ENCODE measurements around the gene FOXL2NB.

Gene FOXL2NB

GRCh38 chr3:138946663-138947494 lies at the start of gene FOXL2NB, which contains the start of gene FOXL2:
FOXL2NB (plus strand) TSS chr3:138947217; CDS start chr3:138947365, 148 bp downstream.
FOXL2 (minus strand) TSS chr3:138947137; CDS start chr3:138946722, 415 bp downstream.
- peak; percentile 55 for DNase-seq (ENCODE audit: low read depth)
- TF ChIP-seq POLR2A (IDR thresholded peaks at IDR 0.05; ENCODE audit: extremely low read depth, insufficient read length) (no peak), MYC (IDR thresholded peaks at IDR 0.05; ENCODE audit: low read depth, low read length) (no peak), MAX (IDR thresholded peaks at IDR 0.05; ENCODE audit: low read depth, low read length) (no peak)
- no peak within 1 kb of the TSS for H3K4me3 ChIP-seq (ENCODE audit: low read depth, low read length)

- H3K4me3 ChIP-seq (ENCODE audit: low read depth, low read length): no peak overlapping the region
- TF ChIP-seq MYC (IDR thresholded peaks at IDR 0.05; ENCODE audit: low read depth, low read length) (no peak), MAX (IDR thresholded peaks at IDR 0.05; ENCODE audit: low read depth, low read length) (no peak)
- TF ChIP-seq, protein P1, sequence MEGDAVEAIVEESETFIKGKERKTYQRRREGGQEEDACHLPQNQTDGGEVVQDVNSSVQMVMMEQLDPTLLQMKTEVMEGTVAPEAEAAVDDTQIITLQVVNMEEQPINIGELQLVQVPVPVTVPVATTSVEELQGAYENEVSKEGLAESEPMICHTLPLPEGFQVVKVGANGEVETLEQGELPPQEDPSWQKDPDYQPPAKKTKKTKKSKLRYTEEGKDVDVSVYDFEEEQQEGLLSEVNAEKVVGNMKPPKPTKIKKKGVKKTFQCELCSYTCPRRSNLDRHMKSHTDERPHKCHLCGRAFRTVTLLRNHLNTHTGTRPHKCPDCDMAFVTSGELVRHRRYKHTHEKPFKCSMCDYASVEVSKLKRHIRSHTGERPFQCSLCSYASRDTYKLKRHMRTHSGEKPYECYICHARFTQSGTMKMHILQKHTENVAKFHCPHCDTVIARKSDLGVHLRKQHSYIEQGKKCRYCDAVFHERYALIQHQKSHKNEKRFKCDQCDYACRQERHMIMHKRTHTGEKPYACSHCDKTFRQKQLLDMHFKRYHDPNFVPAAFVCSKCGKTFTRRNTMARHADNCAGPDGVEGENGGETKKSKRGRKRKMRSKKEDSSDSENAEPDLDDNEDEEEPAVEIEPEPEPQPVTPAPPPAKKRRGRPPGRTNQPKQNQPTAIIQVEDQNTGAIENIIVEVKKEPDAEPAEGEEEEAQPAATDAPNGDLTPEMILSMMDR (IDR thresholded peaks at IDR 0.05; ENCODE audit: low read depth, low read length): no peak
- no peak for DNase-seq (ENCODE audit: low read depth)
These were observed 48.7 kb upstream of the FOXL2NB start for GRCh38 chr3:138898301-138898700.

DNA sequence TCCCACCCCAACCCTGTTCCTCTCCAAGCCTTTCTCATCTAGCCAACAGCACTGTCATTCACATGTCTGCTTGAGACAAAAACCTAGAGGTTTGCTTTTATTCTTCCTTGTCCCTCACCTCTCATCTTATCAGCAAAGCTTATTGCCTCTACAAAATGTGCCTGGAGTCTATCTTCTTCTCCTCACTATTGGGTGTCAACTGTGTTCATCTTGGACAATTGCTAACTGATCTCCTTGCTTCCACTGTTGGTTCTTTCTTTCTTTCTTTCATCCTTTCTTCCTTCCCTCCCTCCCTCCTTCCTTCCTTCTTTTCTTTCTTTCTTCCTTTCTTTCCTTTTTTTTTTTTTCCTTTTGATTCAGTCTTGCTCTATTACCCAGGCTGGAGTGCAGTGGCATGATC lies 48.3 kb upstream of the FOXL2NB start:
- no peak overlapping the region for H3K4me3 ChIP-seq (ENCODE audit: low read depth, low read length)
- no peak for DNase-seq (ENCODE audit: low read depth)
- no peak for TF ChIP-seq MYC (IDR thresholded peaks at IDR 0.05; ENCODE audit: low read depth, low read length)
- TF ChIP-seq, protein P1 (IDR thresholded peaks at IDR 0.05; ENCODE audit: low read depth, low read length): no peak

DNA sequence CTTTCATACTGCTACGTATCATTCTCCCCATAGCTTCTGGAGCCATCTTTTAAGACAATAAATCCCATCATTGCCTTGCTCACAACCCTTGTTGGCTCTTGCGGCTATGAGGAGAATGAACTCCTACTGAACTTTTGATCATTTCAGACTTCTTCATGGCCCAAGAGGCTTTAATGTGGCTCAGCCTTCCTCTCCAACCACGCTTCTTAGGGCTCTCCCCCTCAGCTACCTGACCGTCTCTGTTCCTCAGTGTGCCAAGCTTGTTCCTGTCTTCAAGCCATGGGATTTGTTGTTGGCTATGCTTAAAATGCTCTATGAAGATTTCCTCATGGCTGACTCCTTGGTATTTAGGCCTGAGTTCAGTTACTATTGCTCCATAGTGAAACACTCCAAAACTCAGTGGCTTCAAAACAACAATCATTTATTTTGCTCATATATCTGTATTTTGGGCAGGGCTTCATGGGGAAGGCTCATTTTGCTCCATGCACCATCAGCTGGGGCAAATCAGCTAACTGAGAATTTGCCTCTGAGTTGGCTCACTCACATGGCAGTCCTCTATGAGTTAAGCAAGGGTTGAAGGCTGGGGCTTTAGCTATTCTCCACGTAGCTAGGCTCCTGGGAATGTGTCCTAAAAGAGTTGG lies 47.5 kb upstream of the FOXL2NB start:
- DNase-seq (ENCODE audit: low read depth): no peak
- TF ChIP-seq MYC (IDR thresholded peaks at IDR 0.05; ENCODE audit: low read depth, low read length) (no peak), MAX (IDR thresholded peaks at IDR 0.05; ENCODE audit: low read depth, low read length) (no peak), POLR2A (IDR thresholded peaks at IDR 0.05; ENCODE audit: extremely low read depth, insufficient read length) (no peak)
- TF ChIP-seq, protein P1 (IDR thresholded peaks at IDR 0.05; ENCODE audit: low read depth, low read length): no peak
- no peak overlapping the region for H3K4me3 ChIP-seq (ENCODE audit: low read depth, low read length)

- no peak overlapping the region for H3K4me3 ChIP-seq (ENCODE audit: low read depth, low read length)
- TF ChIP-seq, protein P1 (IDR thresholded peaks at IDR 0.05; ENCODE audit: low read depth, low read length): no peak
- no peak for TF ChIP-seq MYC (IDR thresholded peaks at IDR 0.05; ENCODE audit: low read depth, low read length)
- TF ChIP-seq MAX (IDR thresholded peaks at IDR 0.05; ENCODE audit: low read depth, low read length): no peak
- TF ChIP-seq POLR2A (IDR thresholded peaks at IDR 0.05; ENCODE audit: extremely low read depth, insufficient read length): no peak
- no peak for DNase-seq (ENCODE audit: low read depth)
These were observed 45.5 kb upstream of the FOXL2NB start for GRCh38 chr3:138901567-138901966.

- TF ChIP-seq MYC (IDR thresholded peaks at IDR 0.05; ENCODE audit: low read depth, low read length) (no peak), POLR2A (IDR thresholded peaks at IDR 0.05; ENCODE audit: extremely low read depth, insufficient read length) (no peak), MAX (IDR thresholded peaks at IDR 0.05; ENCODE audit: low read depth, low read length) (no peak)
- TF ChIP-seq, protein P1 (IDR thresholded peaks at IDR 0.05; ENCODE audit: low read depth, low read length): no peak
- peak; percentile 25 for DNase-seq (ENCODE audit: low read depth)
- H3K4me3 ChIP-seq (ENCODE audit: low read depth, low read length): no peak overlapping the region
These were observed 44.8 kb upstream of the FOXL2NB start for GRCh38 chr3:138902171-138902570.

Measured in NB4 (cell line).